Lung (tissue), 12 donors: Measurements from ENCODE around the gene NAV2. TPM values are rescaled to one million over a fixed set of nuclear protein-coding genes. Genes with fewer than 3 reads are reported as not detected.

ENCODE experiments used
- ATAC-seq: fragments of 200-7000 bp; cut with Tn5 transposase; one replicate; pipeline ENCODE4 v1.9.1; 2020; ENCODE audit warnings: moderate number of reproducible peaks; ENCODE audit not compliant: insufficient read depth, low FRiP score
- DNase-seq, 3 donors: peaks; one replicate each; pipeline ENCODE4 v3.0.0-alpha.2; 2013 to 2017
- H3K27ac ChIP-seq, 2 donors: one replicate each; pipeline ENCODE4 v1.5.1; 2013; ENCODE audit warnings: mild to moderate bottlenecking in 2 of 2, moderate library complexity in 2 of 2, control low read depth in 1 of 2, inconsistent platforms in 1 of 2, low read depth in 1 of 2, low read length in 1 of 2
- H3K27me3 ChIP-seq, 3 donors: one replicate each; pipeline ENCODE4 v1.5.1; 2013; ENCODE audit warnings: low read length in 2 of 3; ENCODE audit not compliant: control insufficient read depth in 3 of 3, insufficient read depth in 3 of 3
- H3K36me3 ChIP-seq, 4 donors: one replicate each; pipeline ENCODE4 v1.5.1; 2013; ENCODE audit warnings: low read length in 4 of 4, mild to moderate bottlenecking in 1 of 4, moderate library complexity in 1 of 4; ENCODE audit not compliant: control insufficient read depth in 4 of 4, insufficient read depth in 4 of 4
- H3K4me1 ChIP-seq, 5 donors: one replicate each; pipeline ENCODE4 v1.5.1; 2013; ENCODE audit warnings: low read length in 5 of 5, mild to moderate bottlenecking in 2 of 5, moderate library complexity in 1 of 5; ENCODE audit not compliant: control insufficient read depth in 5 of 5, insufficient read depth in 5 of 5
- H3K4me3 ChIP-seq: one replicate; pipeline ENCODE4 v1.5.1; 2013; ENCODE audit warnings: mild to moderate bottlenecking, control low read depth, moderate library complexity
- H3K9ac ChIP-seq, 2 donors: one replicate each; pipeline ENCODE4 v1.5.1; 2013; ENCODE audit warnings: low read length in 2 of 2, control low read depth in 1 of 2; ENCODE audit not compliant: insufficient read depth in 1 of 2
- H3K9me3 ChIP-seq, 4 donors: one replicate each; pipeline ENCODE4 v1.5.1; 2013; ENCODE audit warnings: low read length in 3 of 4, mild to moderate bottlenecking in 1 of 4, moderate library complexity in 1 of 4; ENCODE audit not compliant: control insufficient read depth in 4 of 4, insufficient read depth in 3 of 4
- CTCF ChIP-seq: IDR thresholded peaks from 2 replicates; pipeline ENCODE4 v1.5.1; 2012; ENCODE audit warnings: mild to moderate bottlenecking; ENCODE audit errors: control extremely low read depth, extremely low read depth
- WGBS, 2 donors: extraction: QIAGEN DNeasy Blood & Tissue Kit; methylation state at CpG; one replicate each; pipeline ENCODE4 v1.1.7; 2013; 5-methylcytosine and 5-hydroxymethylcytosine counted together
- polyA plus RNA-seq, 2 donors: library from polyadenylated mRNA; stranded (reverse); fragments of 200-250 nt; gene quantifications; one replicate each; pipeline ENCODE4 v1.2.1, GENCODE V29; 2013
- total RNA-seq, 2 donors: library from RNA; depleted of rRNA in 1 of 2; stranded (reverse); fragments of >200 nt in 1 of 2; gene quantifications; one replicate each; pipeline ENCODE4 v1.2.1, GENCODE V29; 2014 to 2021
- donor health status: control.
- donor health status: control.
- donor health status: Bipolar disorder and iron deficiency.
- donor health status: healthy.
- donor health status: DM: yes; HTN: yes; CAD: no.

NAV2 gene
- total and polyA plus RNA-seq, 4 donors = 6.8 to 47.9 (median 20.2) TPM

DNA sequence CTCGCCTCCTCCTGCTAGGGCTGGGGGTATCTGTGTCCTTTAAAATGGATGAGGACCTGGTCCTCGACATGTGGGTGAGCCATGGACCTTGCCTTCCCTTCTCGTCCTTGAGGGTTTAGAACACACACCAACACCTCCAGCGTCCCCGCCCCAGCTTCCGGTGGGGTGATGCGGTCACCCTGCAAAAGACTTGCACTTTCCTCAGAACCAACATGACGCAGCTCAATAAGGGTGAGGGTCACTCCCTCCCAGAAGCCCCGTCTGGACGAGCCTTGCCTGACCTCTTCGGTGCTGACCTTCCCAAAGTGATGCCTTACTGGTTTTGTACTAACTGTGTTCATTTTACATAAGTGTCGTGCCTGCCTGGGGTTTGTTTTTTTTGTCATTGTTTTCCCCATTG is 406.7 kb downstream of the NAV2 start:
- WGBS, 2 donors = 92 to 93% methylated on average over 12 of the region's 12 CpGs
- ATAC-seq (no peak), DNase-seq (no peak)
- Histone ChIP-seq H3K27ac (no peak overlapping the region), H3K9ac (no peak overlapping the region), H3K36me3 (peaks cover 8 to 24% (median 15%) of the 10 kb centered on the region in 4 donors), H3K27me3 (no peaks in the 10 kb centered on the region), H3K9me3 (peaks cover 0 to 2% (median 0%) of the 10 kb centered on the region in 4 donors), H3K4me3 (no peak overlapping the region), H3K4me1 (no peaks in the 10 kb centered on the region)
- TF ChIP-seq CTCF = no peak

GRCh38 chr11:20120134-20120925 is 407.7 kb downstream of the NAV2 start:
- DNase-seq (no peak), ATAC-seq (no peak)
- no peak for TF ChIP-seq CTCF
- Histone ChIP-seq H3K4me1 (no peaks in the 10 kb centered on the region), H3K9me3 (peaks cover 0 to 2% (median under 1%) of the 10 kb centered on the region in 4 donors), H3K27ac (no peak overlapping the region), H3K4me3 (no peak overlapping the region), H3K36me3 (peaks cover 8 to 18% (median 11%) of the 10 kb centered on the region in 4 donors), H3K9ac (no peak overlapping the region), H3K27me3 (no peaks in the 10 kb centered on the region)
- WGBS, 2 donors = 92% methylated on average over 7 of the region's 7 CpGs

- 75 to 86% methylated on average over 3 of the region's 3 CpGs for whole genome bisulfite sequencing, 2 donors
- ATAC-seq (no peak), DNase-seq (no peak)
Observed at GRCh38 chr11:20122131-20122530, 409.5 kb downstream of the NAV2 start.

More at GRCh38 chr11:20122131-20122530, 409.5 kb downstream of the NAV2 start:
- Histone ChIP-seq H3K27me3 (no peaks in the 10 kb centered on the region), H3K9me3 (peaks cover 0 to 2% (median under 1%) of the 10 kb centered on the region in 4 donors), H3K9ac (no peak overlapping the region), H3K4me1 (no peaks in the 10 kb centered on the region), H3K27ac (no peak overlapping the region), H3K36me3 (peaks cover 6 to 17% (median 10%) of the 10 kb centered on the region in 4 donors), H3K4me3 (no peak overlapping the region)
- TF ChIP-seq CTCF = no peak
